ENCODE results near the gene KPNA4. TPM values are rescaled to one million over a fixed set of nuclear protein-coding genes. Genes with fewer than 3 reads are reported as not detected.

Gene KPNA4
- total RNA-seq, 1 experiment from 2014 or later = 76.7 TPM

- Mint-ChIP-seq H3K27me3 (ENCODE audit: low read depth) (no peaks in the 10 kb centered on the region), H3K4me1 (peaks cover 9 to 16% of the 10 kb centered on the region in 2 experiments), H3K9me3 (peaks cover 17 to 19% of the 10 kb centered on the region in 2 experiments), H3K4me3 (no peak overlapping the region), H3K36me3 (ENCODE audit: insufficient read depth in 1 of 3, low read depth in 3 of 3) (peaks cover 16 to 25% (median 23%) of the 10 kb centered on the region in 3 experiments), H3K27ac (peak overlapping the region in 2 of 3 experiments; percentile 10 to 78; a peak in 2 of 7 replicates)
- no peak overlapping the region for H3K9ac ChIP-seq (ENCODE audit: extremely low read depth, insufficient read length, low read length)
- no peak overlapping the region for H4K8ac ChIP-seq (replicated peaks; ENCODE audit: insufficient read length, low read depth, low read length)
- H3K14ac ChIP-seq (ENCODE audit: insufficient read depth, low read length) = no peak overlapping the region
- peaks cover 9% of the 10 kb centered on the region for H3K79me1 ChIP-seq (ENCODE audit: insufficient read depth, low read depth, low read length, poor library complexity, severe bottlenecking)
- H3K4me1 ChIP-seq (ENCODE audit: insufficient read depth, low read length) = no peaks in the 10 kb centered on the region; the same call in 1 of the 2 replicates
- no peaks in the 10 kb centered on the region for H3K9me3 ChIP-seq (ENCODE audit: control insufficient read depth, low read depth, low read length)
- H3K4ac ChIP-seq (ENCODE audit: low read depth, low read length) = no peak overlapping the region
- H3K23me2 ChIP-seq (ENCODE audit: insufficient read length, low read depth, low read length, poor library complexity, severe bottlenecking) = no peaks in the 10 kb centered on the region
- H3K4me2 ChIP-seq (ENCODE audit: insufficient read depth, insufficient read length, low read length) = no peak overlapping the region
- no peak overlapping the region for H2BK12ac ChIP-seq (ENCODE audit: insufficient read length, low read depth, low read length)
- H3K27me3 ChIP-seq (ENCODE audit: insufficient read depth, low read length) = no peaks in the 10 kb centered on the region
- H4K5ac ChIP-seq (ENCODE audit: insufficient read length, low read depth, low read length) = no peak overlapping the region
- TF ChIP-seq CTCF (conservative IDR thresholded peaks at IDR 0.05) = no peak
- H2BK15ac ChIP-seq (ENCODE audit: low read depth, low read length) = no peak overlapping the region
- H2BK120ac ChIP-seq (ENCODE audit: low read depth, low read length, poor library complexity, severe bottlenecking) = no peak overlapping the region
- H4K20me1 ChIP-seq (ENCODE audit: control insufficient read depth, insufficient read depth, insufficient read length) = no peaks in the 10 kb centered on the region
- H3T11ph ChIP-seq (ENCODE audit: low read length) = no peak overlapping the region
- DNase-seq = no peak
- H3K79me2 ChIP-seq (ENCODE audit: insufficient read depth, low read length) = peaks cover 12% of the 10 kb centered on the region; the same call in 1 of the 2 replicates
- H2BK5ac ChIP-seq (ENCODE audit: insufficient read length, low read length) = no peak overlapping the region
- H3K18ac ChIP-seq (ENCODE audit: insufficient read length, low read depth, low read length) = no peak overlapping the region
- H3K56ac ChIP-seq (ENCODE audit: insufficient read length, low read depth, low read length) = no peak overlapping the region
- no peak overlapping the region for H3K23ac ChIP-seq (ENCODE audit: insufficient read length, low read depth, low read length)
- H4K91ac ChIP-seq (ENCODE audit: insufficient read length, low read depth, low read length) = no peak overlapping the region
- H2AK5ac ChIP-seq (ENCODE audit: insufficient read length, low read length) = no peak overlapping the region
- H2AFZ ChIP-seq (ENCODE audit: low read length) = no peak overlapping the region
- no peak overlapping the region for H2BK20ac ChIP-seq (ENCODE audit: low read depth, low read length, poor library complexity, severe bottlenecking)
- H3K27ac ChIP-seq (ENCODE audit: insufficient read length, low read depth, low read length) = no peak overlapping the region
- no CpG with 5 or more reads among the region's 3 CpGs for WGBS (ENCODE audit: extremely low coverage, insufficient read length, low lambda C conversion rate)
Measured at GRCh38 chr3:160545504-160545871, 19.9 kb downstream of the KPNA4 start.
